Measurements from ENCODE around the gene GPS1.

DNA sequence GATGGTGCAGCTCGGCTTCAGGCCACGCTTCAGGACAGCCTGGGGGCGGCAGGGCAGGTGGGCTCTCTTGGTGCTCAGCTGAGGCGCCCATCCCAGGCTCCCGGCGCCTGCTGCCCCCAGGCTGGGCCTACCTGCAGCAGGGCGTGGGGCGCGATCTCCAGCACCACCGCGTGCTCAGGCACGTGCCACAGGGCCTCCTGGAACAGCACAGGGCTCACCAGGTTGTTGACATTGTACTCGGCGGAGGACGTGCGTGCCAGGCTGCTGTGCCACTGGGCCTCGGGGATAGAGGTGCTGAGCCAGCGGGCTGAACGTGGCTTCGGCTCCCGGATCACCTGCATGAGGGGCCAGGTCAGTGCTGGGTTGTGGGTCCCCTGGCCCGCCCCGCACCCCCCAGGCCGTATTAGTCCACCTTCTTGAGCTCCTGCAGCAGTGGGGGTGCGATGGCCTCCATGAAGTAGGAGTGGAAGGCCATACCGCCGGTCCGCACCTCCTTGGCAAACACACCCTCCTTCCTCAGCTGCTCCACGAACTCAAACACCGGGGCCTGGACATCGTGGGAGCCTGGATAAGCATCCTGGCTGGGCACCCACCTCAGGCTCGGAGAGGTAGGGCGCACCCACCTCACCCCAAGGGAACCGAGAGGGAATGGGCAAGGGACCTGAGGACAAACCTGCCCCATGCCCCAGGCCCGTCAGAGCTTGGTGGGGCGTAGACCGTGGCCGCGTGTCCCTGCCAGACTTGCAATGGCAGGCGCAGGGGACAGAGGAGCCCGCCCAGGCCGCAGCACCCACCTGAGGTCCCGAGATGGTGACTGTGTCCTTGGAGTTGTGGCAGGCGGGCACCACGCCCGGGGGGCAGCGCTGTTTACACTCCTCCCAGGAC, 37.4 kb downstream of the GPS1 start:
- TF ChIP-seq, protein P1, sequence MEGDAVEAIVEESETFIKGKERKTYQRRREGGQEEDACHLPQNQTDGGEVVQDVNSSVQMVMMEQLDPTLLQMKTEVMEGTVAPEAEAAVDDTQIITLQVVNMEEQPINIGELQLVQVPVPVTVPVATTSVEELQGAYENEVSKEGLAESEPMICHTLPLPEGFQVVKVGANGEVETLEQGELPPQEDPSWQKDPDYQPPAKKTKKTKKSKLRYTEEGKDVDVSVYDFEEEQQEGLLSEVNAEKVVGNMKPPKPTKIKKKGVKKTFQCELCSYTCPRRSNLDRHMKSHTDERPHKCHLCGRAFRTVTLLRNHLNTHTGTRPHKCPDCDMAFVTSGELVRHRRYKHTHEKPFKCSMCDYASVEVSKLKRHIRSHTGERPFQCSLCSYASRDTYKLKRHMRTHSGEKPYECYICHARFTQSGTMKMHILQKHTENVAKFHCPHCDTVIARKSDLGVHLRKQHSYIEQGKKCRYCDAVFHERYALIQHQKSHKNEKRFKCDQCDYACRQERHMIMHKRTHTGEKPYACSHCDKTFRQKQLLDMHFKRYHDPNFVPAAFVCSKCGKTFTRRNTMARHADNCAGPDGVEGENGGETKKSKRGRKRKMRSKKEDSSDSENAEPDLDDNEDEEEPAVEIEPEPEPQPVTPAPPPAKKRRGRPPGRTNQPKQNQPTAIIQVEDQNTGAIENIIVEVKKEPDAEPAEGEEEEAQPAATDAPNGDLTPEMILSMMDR (IDR thresholded peaks at IDR 0.05) = no peak
- TF ChIP-seq POLR2A (IDR thresholded peaks at IDR 0.05) (no peak), EP300 (IDR thresholded peaks at IDR 0.05) (no peak)
